Body of pancreas (tissue), 4 donors: Measurements from ENCODE around the gene KLF16. TPM values are rescaled to one million over a fixed set of nuclear protein-coding genes. Genes with fewer than 3 reads are reported as not detected.

Experiments used
- ATAC-seq: fragments of 150-250 bp; one replicate; pipeline ENCODE4 v1.9.1; 2016
- DNase-seq, 4 donors: peaks; one replicate each; pipeline ENCODE4 v3.0.0-alpha.2; 2019
- H3K27ac ChIP-seq, 4 donors: fragments of 200-600 bp; sonication (generic); 1 replicate in 3 of 4; 2 replicates in 1 of 4; pipeline versions ENCODE4 v1.5.1 to v1.6.1; 2016 to 2019; ENCODE audit warnings: mild to moderate bottlenecking in 1 of 4, mixed read lengths in 1 of 4, moderate library complexity in 1 of 4
- H3K27me3 ChIP-seq, 2 donors: fragments of 200-600 bp; sonication (generic); one replicate each; pipeline ENCODE4 v1.6.0; 2016; ENCODE audit warnings: mild to moderate bottlenecking in 1 of 2
- H3K36me3 ChIP-seq, 2 donors: fragments of 200-600 bp; sonication (generic); replicated peaks in 1 of 2; 2 replicates each; pipeline ENCODE4 v1.5.1; 2016; ENCODE audit warnings: low read depth in 2 of 2; ENCODE audit not compliant: insufficient read depth in 1 of 2
- H3K4me1 ChIP-seq: fragments of 200-600 bp; sonication (generic); one replicate; pipeline ENCODE4 v1.6.0; 2016
- H3K4me3 ChIP-seq, 2 donors: fragments of 200-600 bp; sonication (generic); 1 replicate in 1 of 2; 2 replicates in 1 of 2; pipeline ENCODE4 v1.5.1; 2016 to 2019
- H3K9me3 ChIP-seq, 3 donors: fragments of 200-600 bp; sonication (generic); 1 replicate in 2 of 3; 2 replicates in 1 of 3; pipeline ENCODE4 v1.5.1; 2016
- CTCF ChIP-seq, 7 experiments: fragments of 450-650 bp in 4 of 7; fragments of 200-600 bp in 3 of 7; sonication (generic) in 3 of 7; IDR thresholded peaks; one replicate each; pipeline ENCODE4 v1.5.1; 2016 to 2019; ENCODE audit warnings: antibody characterized with exemption in 7 of 7
- POLR2A ChIP-seq, 3 donors: fragments of 450-650 bp; IDR thresholded peaks; one replicate each; pipeline ENCODE4 v1.6.1; 2016; ENCODE audit warnings: antibody characterized with exemption in 3 of 3, mild to moderate bottlenecking in 2 of 3
- WGBS, 2 donors: methylation state at CpG; one replicate each; pipeline ENCODE4 v1.1.5; 2017; 5-methylcytosine and 5-hydroxymethylcytosine counted together
- intact Hi-C: fragments of 100-400 bp; cut with DNase I; formaldehyde crosslinking; loops from one replicate; pipeline ENCODE4 v1.15.1; 2023
- total RNA-seq, 2 donors: library from RNA; depleted of rRNA; stranded (reverse); fragments of >200 nt; gene quantifications; one replicate each; pipeline ENCODE4 v1.1.0, GENCODE V29; 2016

The KLF16 gene
- total RNA-seq, 2 donors from 2014 or later = 2.3 to 3.6 TPM

GRCh38 chr19:1827566-1828278 lies 35.7 kb downstream of the KLF16 start:
- H3K27me3 ChIP-seq = no peaks in the 10 kb centered on the region
- 86 to 90% methylated on average over 15 to 32 of the region's 41 CpGs for WGBS, 2 donors
- no peak for DNase-seq
- H3K4me1 ChIP-seq = peaks cover 11% of the 10 kb centered on the region
- intact Hi-C loops = no loop called here
- H3K9me3 ChIP-seq = no peaks in the 10 kb centered on the region
- H3K27ac ChIP-seq = no peak overlapping the region
- TF ChIP-seq POLR2A (IDR thresholded peaks at IDR 0.05) = no peak
- no peak overlapping the region for H3K4me3 ChIP-seq
- ATAC-seq = no peak
- peaks cover 0 to 2% of the 10 kb centered on the region in 2 donors for H3K36me3 ChIP-seq

GRCh38 chr19:1826557-1827521 lies 36.5 kb downstream of the KLF16 start:
- intact Hi-C loops = no loop called here
- H3K27me3 ChIP-seq = no peaks in the 10 kb centered on the region
- DNase-seq (no peak), ATAC-seq (peak; percentile 7)
- TF ChIP-seq CTCF (IDR thresholded peaks at IDR 0.05) (no peak), POLR2A (IDR thresholded peaks at IDR 0.05) (no peak)
- H3K27ac ChIP-seq = no peak overlapping the region
- H3K36me3 ChIP-seq = peaks cover 0 to 6% of the 10 kb centered on the region in 2 donors
- WGBS, 2 donors = 72 to 75% methylated on average over 13 to 59 of the region's 63 CpGs
- H3K4me3 ChIP-seq = no peak overlapping the region
- no peaks in the 10 kb centered on the region for H3K9me3 ChIP-seq
- peaks cover 11% of the 10 kb centered on the region for H3K4me1 ChIP-seq

GRCh38 chr19:1825909-1826556 lies 37.3 kb downstream of the KLF16 start:
- ATAC-seq = peak; percentile 82
- Histone ChIP-seq H3K4me1 (peaks cover 11% of the 10 kb centered on the region), H3K27ac (no peak overlapping the region), H3K4me3 (no peak overlapping the region), H3K9me3 (no peaks in the 10 kb centered on the region), H3K36me3 (peaks cover 0 to 8% of the 10 kb centered on the region in 2 donors), H3K27me3 (no peaks in the 10 kb centered on the region)
- WGBS, 2 donors = 35 to 36% methylated on average over 10 to 13 of the region's 15 CpGs
- peak; percentile 78 to 81 (median 79) for DNase-seq
- peak; percentile 82 to 97 (median 88) for TF ChIP-seq CTCF (IDR thresholded peaks at IDR 0.05)
- no peak for TF ChIP-seq POLR2A (IDR thresholded peaks at IDR 0.05)
- intact Hi-C loops = no loop called here

GRCh38 chr19:1824252-1824622 lies 39.1 kb downstream of the KLF16 start:
- TF ChIP-seq CTCF (IDR thresholded peaks at IDR 0.05) (no peak), POLR2A (IDR thresholded peaks at IDR 0.05) (no peak)
- ATAC-seq = no peak
- Histone ChIP-seq H3K9me3 (no peaks in the 10 kb centered on the region), H3K4me3 (no peak overlapping the region), H3K27me3 (no peaks in the 10 kb centered on the region), H3K36me3 (peaks cover 0 to 20% of the 10 kb centered on the region in 2 donors), H3K27ac (no peak overlapping the region), H3K4me1 (peaks cover 11% of the 10 kb centered on the region)
- 86 to 91% methylated on average over 12 to 14 of the region's 14 CpGs for WGBS, 2 donors
- intact Hi-C loops = no loop called here
- DNase-seq = no peak
